GM19351 (cell line): Measurements from ENCODE around the gene CNTN5.

Experiments used
- ATAC-seq: cut with Tn5 transposase; IDR thresholded peaks from one replicate; pipeline ENCODE4 v1.9.1; 2021; ENCODE audit warnings: mild to moderate bottlenecking, moderate library complexity; ENCODE audit not compliant: unreplicated experiment

The CNTN5 gene

GRCh38 chr11:100294748-100295147 lies 1274.0 kb downstream of the CNTN5 start:
- no peak for ATAC-seq

- no peak for ATAC-seq
Observed at GRCh38 chr11:100296051-100296679, 1275.4 kb downstream of the CNTN5 start.

- no peak for ATAC-seq
Observed at GRCh38 chr11:100297516-100297915, 1276.8 kb downstream of the CNTN5 start.

- ATAC-seq = no peak
Observed at GRCh38 chr11:100302824-100303223, 1282.1 kb downstream of the CNTN5 start.

GRCh38 chr11:100303897-100304296 lies 1283.1 kb downstream of the CNTN5 start:
- ATAC-seq = no peak

GRCh38 chr11:100308202-100308601 lies 1287.5 kb downstream of the CNTN5 start:
- no peak for ATAC-seq

- no peak for ATAC-seq
Observed at GRCh38 chr11:100315946-100316345, 1295.2 kb downstream of the CNTN5 start.

GRCh38 chr11:100316952-100317351 lies 1296.2 kb downstream of the CNTN5 start:
- ATAC-seq = no peak

- ATAC-seq = no peak
Observed at GRCh38 chr11:100319691-100320090, 1298.9 kb downstream of the CNTN5 start.

- no peak for ATAC-seq
Observed at GRCh38 chr11:100328626-100329340, 1308.0 kb downstream of the CNTN5 start.

- no peak for ATAC-seq
Observed at GRCh38 chr11:100329352-100329751, 1308.6 kb downstream of the CNTN5 start.

- ATAC-seq = no peak
Observed at GRCh38 chr11:100336873-100337272, 1316.1 kb downstream of the CNTN5 start.

GRCh38 chr11:100338144-100338840 lies 1317.5 kb downstream of the CNTN5 start:
- ATAC-seq = no peak

- ATAC-seq = no peak
Observed at GRCh38 chr11:100340466-100341319, 1319.9 kb downstream of the CNTN5 start.

- ATAC-seq = no peak
Observed at GRCh38 chr11:100353083-100353482, 1332.3 kb downstream of the CNTN5 start.

- no peak for ATAC-seq
Observed at GRCh38 chr11:100354736-100355135, 1334.0 kb downstream of the CNTN5 start.

- ATAC-seq = no peak
Observed at GRCh38 chr11:100356035-100356434, 1335.3 kb downstream of the CNTN5 start.

- ATAC-seq = no peak
Observed at GRCh38 chr11:100359281-100359680, 1338.5 kb downstream of the CNTN5 start.

GRCh38 chr11:100367892-100368291 lies 1347.1 kb downstream of the CNTN5 start:
- no peak for ATAC-seq

GRCh38 chr11:100383357-100383865 lies 1362.7 kb downstream of the CNTN5 start:
- ATAC-seq = no peak

GRCh38 chr11:100396266-100396665 lies 1375.5 kb downstream of the CNTN5 start:
- no peak for ATAC-seq
